Measurements from ENCODE around the gene SATB1. TPM values are rescaled to one million over a fixed set of nuclear protein-coding genes. Genes with fewer than 3 reads are reported as not detected.

SATB1 gene
- total RNA-seq, 2 donors from 2014 or later = 414 to 494 TPM

DNA sequence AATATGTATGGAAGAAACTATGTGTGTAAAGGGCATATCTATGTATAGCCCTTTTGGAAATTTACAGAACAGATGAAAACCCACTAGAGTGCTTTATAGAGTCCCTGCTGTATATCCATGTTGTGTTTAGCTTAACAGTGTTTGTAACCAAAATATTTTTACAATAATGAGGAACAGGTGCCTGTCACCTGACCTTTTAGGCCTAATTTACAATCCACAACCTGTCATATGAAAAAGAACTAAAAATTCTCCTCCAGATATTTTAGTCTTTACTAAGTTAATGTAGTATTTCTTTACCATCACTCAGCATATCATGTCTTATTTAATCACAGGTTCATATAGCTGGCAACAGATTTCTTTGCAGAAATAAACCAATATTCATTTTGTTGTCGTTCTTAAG is 16.4 kb upstream of the SATB1 start:
- Mint-ChIP-seq H3K4me3 (peak overlapping the region; percentile 83), H3K36me3 (ENCODE audit: low read depth) (peaks cover 94% of the 10 kb centered on the region), H3K4me1 (no peaks in the 10 kb centered on the region), H3K9me3 (no peaks in the 10 kb centered on the region), H3K27ac (peak overlapping the region; percentile 82), H3K27me3 (no peaks in the 10 kb centered on the region)
- no peak for ATAC-seq (replicated peaks)

DNA sequence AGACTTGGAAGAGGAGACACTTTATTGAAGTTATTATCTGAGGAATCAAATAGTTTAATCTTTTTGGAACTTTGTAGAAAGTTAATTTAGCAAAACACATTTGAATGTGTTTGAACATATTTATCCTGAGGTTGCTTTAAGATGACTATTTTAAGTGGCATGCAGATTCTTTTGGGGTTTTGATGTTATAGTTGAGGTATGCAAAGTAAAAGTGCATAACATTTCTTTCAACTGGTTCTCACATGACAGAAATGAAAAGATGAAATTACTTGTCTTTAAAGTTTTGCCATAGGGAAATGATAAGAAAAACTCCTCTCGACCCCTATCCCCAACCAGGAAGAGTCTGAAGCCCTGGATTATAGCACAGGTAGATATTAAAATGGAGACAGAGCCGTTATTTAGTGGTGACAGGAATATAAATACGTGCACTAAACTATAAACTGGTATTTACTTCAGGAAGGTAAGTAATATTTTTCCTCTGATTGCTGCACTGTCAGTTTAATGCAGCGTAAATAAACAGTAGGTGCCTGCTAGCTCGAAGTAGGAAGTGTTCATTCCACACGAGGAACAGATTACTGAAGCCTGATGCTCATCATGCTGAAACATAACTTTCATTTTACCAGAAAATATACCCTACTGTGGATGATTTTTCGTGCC is 15.1 kb upstream of the SATB1 start:
- Mint-ChIP-seq H3K27me3 (no peaks in the 10 kb centered on the region), H3K9me3 (no peaks in the 10 kb centered on the region), H3K36me3 (ENCODE audit: low read depth) (peaks cover 94% of the 10 kb centered on the region), H3K4me1 (peaks cover 4% of the 10 kb centered on the region), H3K4me3 (peak overlapping the region; percentile 83), H3K27ac (peak overlapping the region; percentile 82)
- ATAC-seq (replicated peaks) = no peak

DNA sequence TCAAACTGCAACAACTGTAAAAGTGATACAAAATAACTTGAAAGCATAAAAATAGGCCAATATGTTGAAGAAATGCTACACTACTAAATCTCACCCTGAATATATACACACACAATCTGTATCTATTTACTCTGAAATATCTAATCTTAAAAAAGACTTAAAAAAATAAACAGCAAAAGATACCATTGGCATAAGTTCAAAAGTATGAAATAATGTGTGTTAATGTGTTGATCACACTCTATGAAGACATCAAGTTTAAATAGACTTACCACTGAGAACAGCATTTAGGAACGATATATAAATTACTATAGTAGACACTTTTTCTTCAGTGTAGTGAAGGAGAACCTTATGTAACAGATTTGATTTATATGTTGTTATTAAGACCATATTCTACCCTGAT is 14.1 kb upstream of the SATB1 start:
- ATAC-seq (replicated peaks) = no peak
- no peaks in the 10 kb centered on the region for H3K27me3 Mint-ChIP-seq
- H3K4me3 Mint-ChIP-seq = peak overlapping the region; percentile 83
- H3K4me1 Mint-ChIP-seq = peaks cover 4% of the 10 kb centered on the region
- H3K9me3 Mint-ChIP-seq = no peaks in the 10 kb centered on the region
- H3K36me3 Mint-ChIP-seq (ENCODE audit: low read depth) = peaks cover 99% of the 10 kb centered on the region
- peak overlapping the region; percentile 82 for H3K27ac Mint-ChIP-seq

DNA sequence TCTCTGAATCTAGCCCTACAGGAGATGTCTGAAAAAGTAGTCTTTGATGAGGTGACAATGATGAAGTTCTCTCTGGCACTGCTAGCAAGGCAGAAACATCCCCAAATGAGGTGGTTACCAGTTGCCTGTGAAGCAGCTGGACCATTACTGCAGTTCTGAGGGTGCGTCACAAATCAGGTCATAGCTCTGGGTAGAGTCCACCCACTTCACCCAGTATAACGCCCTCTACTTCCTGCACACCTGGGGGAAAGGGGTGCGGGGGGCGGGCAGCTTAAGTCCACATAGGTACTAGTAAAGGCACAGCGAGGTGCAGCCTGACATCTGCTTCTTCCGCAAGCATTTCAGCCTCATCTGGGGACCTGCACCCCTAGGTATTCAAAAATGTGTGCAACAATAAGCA is 13.4 kb upstream of the SATB1 start:
- Mint-ChIP-seq H3K9me3 (no peaks in the 10 kb centered on the region), H3K27me3 (no peaks in the 10 kb centered on the region), H3K27ac (peak overlapping the region; percentile 82), H3K4me1 (peaks cover 4% of the 10 kb centered on the region), H3K4me3 (peak overlapping the region; percentile 83), H3K36me3 (ENCODE audit: low read depth) (peaks cover 99% of the 10 kb centered on the region)
- peak; percentile 78 for ATAC-seq (replicated peaks)

DNA sequence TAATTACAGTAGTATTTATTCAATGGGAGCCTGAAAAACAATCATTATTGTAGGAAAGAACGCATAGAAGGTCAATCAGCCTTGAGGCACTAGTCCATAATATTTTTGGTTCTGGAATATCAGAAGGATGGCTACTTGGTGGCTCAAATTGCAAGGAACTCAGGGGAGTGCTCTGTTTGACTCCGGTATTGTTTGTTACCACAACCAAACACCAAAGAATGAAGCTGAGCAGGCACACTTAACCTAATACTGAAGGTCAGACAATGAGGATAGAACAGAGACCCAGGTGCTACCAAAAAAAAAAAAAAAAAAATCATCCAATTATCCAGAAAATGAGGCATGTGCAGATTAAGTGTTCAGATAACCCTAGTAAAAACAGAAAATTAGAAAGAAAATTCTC is 11.1 kb upstream of the SATB1 start:
- H3K36me3 Mint-ChIP-seq (ENCODE audit: low read depth) = peaks cover 99% of the 10 kb centered on the region
- peaks cover 22% of the 10 kb centered on the region for H3K4me1 Mint-ChIP-seq
- no peaks in the 10 kb centered on the region for H3K9me3 Mint-ChIP-seq
- ATAC-seq (replicated peaks) = no peak
- peak overlapping the region; percentile 89 for H3K27ac Mint-ChIP-seq
- peak overlapping the region; percentile 83 for H3K4me3 Mint-ChIP-seq
- no peaks in the 10 kb centered on the region for H3K27me3 Mint-ChIP-seq

DNA sequence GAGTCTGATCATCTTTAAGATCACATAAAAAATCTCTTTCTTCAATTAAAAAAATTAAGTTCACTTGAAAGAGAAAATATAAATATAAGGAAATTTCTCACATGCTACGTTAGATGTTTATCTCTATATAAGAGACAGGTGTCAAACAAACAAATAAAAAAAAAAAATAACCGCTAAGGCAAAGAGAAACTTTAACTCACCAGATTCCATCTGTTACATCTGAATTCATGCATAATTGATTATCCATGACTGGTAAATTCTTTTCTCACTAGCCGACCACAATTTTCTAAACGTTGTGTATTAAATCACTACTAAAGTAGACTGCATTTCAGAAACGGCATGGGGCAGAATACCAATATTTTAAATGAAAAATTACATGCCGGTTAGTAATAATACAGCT is 9.6 kb upstream of the SATB1 start:
- peak overlapping the region; percentile 89 for H3K27ac Mint-ChIP-seq
- H3K4me1 Mint-ChIP-seq = peaks cover 34% of the 10 kb centered on the region
- H3K4me3 Mint-ChIP-seq = peak overlapping the region; percentile 83
- H3K36me3 Mint-ChIP-seq (ENCODE audit: low read depth) = peaks cover 99% of the 10 kb centered on the region
- ATAC-seq (replicated peaks) = no peak
- H3K9me3 Mint-ChIP-seq = no peaks in the 10 kb centered on the region
- H3K27me3 Mint-ChIP-seq = no peaks in the 10 kb centered on the region

DNA sequence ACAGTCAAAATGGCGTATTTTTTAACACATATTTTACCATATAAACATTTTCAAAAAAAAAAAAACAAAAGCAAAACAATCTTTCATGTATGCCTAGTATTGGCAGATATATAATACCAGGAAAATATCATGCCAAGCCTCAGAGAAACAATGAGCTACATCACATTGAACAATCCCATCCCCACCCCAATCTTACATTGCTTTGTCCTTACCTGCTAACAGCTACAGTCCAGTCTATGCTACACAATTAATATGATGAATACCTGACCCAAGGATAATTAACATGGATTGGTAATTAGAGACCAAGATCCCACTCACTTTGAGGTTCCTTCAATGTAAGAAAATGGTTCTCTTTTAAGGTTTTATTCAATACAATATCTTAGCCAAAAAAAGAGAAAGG is 7.6 kb upstream of the SATB1 start:
- no peak for ATAC-seq (replicated peaks)
- Mint-ChIP-seq H3K9me3 (no peaks in the 10 kb centered on the region), H3K4me3 (peak overlapping the region; percentile 88), H3K27me3 (no peaks in the 10 kb centered on the region), H3K4me1 (peaks cover 46% of the 10 kb centered on the region), H3K27ac (peak overlapping the region; percentile 70), H3K36me3 (ENCODE audit: low read depth) (peaks cover 99% of the 10 kb centered on the region)

DNA sequence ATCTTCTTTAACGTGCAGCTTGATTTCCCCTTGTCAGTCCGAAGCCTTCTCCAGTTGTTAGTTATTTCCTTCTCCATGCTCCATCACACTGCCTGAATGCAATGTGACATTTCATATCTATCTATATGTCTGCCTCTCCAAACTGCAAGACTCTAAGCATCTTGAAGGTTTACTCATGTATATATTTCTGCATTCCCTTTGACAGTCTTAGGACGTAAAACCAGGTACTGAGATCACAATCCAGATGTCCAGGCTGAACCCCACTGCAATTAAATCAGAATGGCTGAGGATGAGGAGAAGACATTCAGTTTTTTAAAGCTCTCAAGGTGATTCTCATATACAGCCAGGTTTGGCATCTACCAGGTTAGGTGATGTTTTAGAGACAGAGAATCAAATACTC is 6.1 kb upstream of the SATB1 start:
- peak overlapping the region; percentile 70 for H3K27ac Mint-ChIP-seq
- peaks cover 50% of the 10 kb centered on the region for H3K4me1 Mint-ChIP-seq
- ATAC-seq (replicated peaks) = no peak
- no peaks in the 10 kb centered on the region for H3K9me3 Mint-ChIP-seq
- H3K36me3 Mint-ChIP-seq (ENCODE audit: low read depth) = peaks cover 99% of the 10 kb centered on the region
- H3K4me3 Mint-ChIP-seq = peak overlapping the region; percentile 88
- H3K27me3 Mint-ChIP-seq = no peaks in the 10 kb centered on the region

DNA sequence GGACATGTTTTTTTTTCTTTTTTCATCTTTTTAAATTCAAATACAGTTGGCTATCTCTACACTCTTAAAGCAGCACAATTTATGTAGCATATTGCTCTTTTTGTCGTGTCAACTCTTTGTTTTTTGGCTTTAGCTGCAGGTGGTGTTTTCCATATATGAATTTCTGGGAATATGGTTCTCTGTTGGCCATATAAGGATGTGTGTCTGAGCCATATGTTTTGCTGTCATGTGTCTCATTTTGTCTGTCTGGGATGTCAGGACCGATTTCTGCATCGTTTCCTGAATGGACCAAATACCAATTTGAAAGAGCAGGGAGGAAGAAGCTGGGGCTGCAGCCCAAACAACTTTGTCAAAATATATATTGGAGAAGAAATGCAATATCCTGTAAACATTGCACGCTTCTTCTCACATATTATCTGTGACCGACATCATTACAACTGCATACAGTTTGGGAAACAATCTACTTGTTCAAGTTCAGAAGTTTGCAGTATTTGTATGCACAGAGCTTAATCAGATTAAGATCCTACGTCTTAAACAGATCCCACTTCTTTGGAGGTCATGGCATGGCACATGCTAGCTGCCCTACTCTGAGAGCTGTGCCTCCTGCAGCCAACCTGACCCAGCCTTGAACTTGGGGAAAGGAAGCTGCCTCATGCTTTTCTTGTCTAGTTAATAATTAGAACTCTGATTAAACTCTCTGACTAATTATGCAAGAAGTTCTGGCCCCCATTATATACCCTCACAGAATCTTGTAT is 4.0 kb upstream of the SATB1 start:
- Mint-ChIP-seq H3K36me3 (ENCODE audit: low read depth) (peaks cover 99% of the 10 kb centered on the region), H3K4me3 (peak overlapping the region; percentile 88), H3K4me1 (peaks cover 47% of the 10 kb centered on the region), H3K27ac (peak overlapping the region; percentile 70), H3K9me3 (no peaks in the 10 kb centered on the region), H3K27me3 (no peaks in the 10 kb centered on the region)
- no peak for ATAC-seq (replicated peaks)

DNA sequence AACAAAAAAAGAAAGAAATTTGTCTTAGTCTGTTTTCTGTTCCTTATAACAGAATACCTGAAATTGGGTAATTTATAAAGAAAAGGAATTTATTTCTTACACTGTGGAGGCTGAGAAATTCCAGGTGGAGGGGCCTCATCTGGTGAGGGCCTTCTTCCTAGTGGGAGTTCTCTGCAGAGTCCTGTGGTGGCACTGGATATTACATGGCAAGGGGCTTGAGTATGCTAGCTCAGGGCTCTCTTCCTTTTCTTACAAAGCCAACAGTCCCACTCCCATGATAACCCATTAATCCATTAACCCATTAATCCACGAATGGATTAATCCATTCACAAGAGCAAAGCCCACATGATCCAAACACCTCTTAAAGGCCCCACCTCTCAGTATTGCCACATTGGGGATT is 2.9 kb upstream of the SATB1 start:
- H3K27ac Mint-ChIP-seq = peak overlapping the region; percentile 89
- peak overlapping the region; percentile 88 for H3K4me3 Mint-ChIP-seq
- ATAC-seq (replicated peaks) = no peak
- H3K4me1 Mint-ChIP-seq = peaks cover 58% of the 10 kb centered on the region
- H3K9me3 Mint-ChIP-seq = no peaks in the 10 kb centered on the region
- no peaks in the 10 kb centered on the region for H3K27me3 Mint-ChIP-seq
- H3K36me3 Mint-ChIP-seq (ENCODE audit: low read depth) = peaks cover 100% of the 10 kb centered on the region

DNA sequence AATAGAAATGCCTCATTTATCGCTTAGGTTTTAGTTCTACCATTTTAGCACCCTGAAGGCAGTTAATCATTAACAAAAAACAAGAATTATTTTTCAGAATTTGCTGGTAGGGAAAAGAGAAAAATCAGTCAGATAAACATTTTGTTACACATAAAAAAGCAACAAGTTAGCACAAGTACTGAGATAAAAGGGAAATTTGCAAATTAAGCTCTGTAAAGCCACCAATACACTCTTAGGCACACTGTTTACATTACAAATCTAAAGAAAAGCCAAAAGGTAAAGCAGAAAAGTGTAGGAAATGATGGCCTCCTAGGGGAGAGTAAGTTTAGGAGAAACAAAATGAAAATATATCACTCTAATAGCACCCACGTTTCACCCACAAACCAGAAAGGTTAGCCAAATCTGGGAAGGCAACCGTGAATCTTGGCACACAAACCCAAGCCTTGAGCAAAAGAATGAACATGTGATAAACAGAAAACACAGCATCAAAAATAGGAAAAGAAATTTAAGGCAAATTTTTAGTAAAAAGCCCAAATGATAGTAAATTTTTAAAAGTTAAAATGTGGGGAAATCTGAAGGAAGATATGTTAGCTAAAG is 1.6 kb upstream of the SATB1 start:
- peak overlapping the region; percentile 88 for H3K4me3 Mint-ChIP-seq

DNA sequence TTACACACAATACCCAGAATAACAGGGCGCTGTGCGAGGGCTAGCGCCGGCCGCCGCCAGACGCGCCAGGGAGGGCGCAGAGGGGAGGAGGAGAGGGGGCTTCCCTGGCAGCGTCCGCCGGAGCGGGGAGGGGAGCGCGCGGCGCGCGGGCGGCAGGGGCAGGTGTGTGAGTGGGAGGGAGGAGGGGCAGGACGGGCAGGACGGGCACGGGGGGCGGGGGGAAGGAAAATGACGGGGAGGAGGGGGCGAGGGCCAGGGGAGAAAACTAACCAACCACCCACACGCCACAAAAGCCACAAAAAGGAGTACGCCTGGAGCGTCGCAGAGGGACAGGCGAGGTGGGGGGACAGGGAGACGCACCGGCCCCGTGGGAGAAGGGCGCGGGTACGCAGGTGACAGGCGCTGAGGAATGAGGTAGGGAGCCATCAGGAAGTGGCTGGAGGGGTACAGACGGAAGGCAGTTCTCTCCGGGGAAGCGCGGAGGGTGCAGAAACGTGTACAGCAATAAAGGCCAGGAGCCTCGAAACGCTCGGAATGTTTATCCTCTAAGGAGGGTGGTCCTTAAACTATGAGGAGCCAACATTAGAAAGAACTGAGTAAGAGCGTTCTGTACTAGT is 610 bp upstream of the SATB1 start:
- Mint-ChIP-seq H3K27ac (peak overlapping the region; percentile 89), H3K27me3 (no peaks in the 10 kb centered on the region), H3K4me1 (peaks cover 46% of the 10 kb centered on the region), H3K4me3 (peak overlapping the region; percentile 88), H3K36me3 (ENCODE audit: low read depth) (peaks cover 100% of the 10 kb centered on the region), H3K9me3 (no peaks in the 10 kb centered on the region)
- peak; percentile 50 for ATAC-seq (replicated peaks)

More for the DNA sequence above, 1.6 kb upstream of the SATB1 start:
- peak overlapping the region; percentile 89 for H3K27ac Mint-ChIP-seq
- peaks cover 47% of the 10 kb centered on the region for H3K4me1 Mint-ChIP-seq
- ATAC-seq (replicated peaks) = no peak
- H3K36me3 Mint-ChIP-seq (ENCODE audit: low read depth) = peaks cover 100% of the 10 kb centered on the region
- no peaks in the 10 kb centered on the region for H3K9me3 Mint-ChIP-seq
- H3K27me3 Mint-ChIP-seq = no peaks in the 10 kb centered on the region

DNA sequence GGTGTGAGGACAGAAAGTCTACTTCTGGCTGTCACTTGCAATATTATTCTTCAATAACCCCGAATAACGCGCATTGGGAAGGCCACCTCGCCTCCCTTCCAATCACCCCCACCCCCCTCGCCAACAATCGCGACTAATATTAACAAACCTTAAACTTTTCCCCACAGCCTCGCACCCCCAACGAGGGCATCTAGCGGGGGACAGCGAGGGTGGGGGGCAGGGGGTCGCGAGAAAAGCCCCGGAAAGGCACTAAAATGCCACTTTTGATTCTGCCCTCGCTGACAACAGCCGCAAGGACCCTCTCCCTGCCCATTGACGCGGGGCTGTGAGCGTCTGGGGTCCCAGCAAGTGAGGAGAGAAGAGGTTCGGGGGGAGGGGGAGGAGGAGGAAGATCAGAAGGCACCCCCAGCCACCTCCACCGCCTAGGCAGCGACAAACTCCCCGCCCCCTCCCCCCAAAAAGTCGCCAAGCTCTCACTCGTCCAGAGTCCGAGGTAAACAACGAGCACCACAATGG is 868 bp downstream of the SATB1 start:
- peak; percentile 0 for ATAC-seq (replicated peaks)
- peak overlapping the region; percentile 88 for H3K4me3 Mint-ChIP-seq
- no peaks in the 10 kb centered on the region for H3K9me3 Mint-ChIP-seq
- H3K27me3 Mint-ChIP-seq = no peaks in the 10 kb centered on the region
- peaks cover 100% of the 10 kb centered on the region for H3K36me3 Mint-ChIP-seq (ENCODE audit: low read depth)
- H3K4me1 Mint-ChIP-seq = peaks cover 48% of the 10 kb centered on the region
- H3K27ac Mint-ChIP-seq = peak overlapping the region; percentile 89

DNA sequence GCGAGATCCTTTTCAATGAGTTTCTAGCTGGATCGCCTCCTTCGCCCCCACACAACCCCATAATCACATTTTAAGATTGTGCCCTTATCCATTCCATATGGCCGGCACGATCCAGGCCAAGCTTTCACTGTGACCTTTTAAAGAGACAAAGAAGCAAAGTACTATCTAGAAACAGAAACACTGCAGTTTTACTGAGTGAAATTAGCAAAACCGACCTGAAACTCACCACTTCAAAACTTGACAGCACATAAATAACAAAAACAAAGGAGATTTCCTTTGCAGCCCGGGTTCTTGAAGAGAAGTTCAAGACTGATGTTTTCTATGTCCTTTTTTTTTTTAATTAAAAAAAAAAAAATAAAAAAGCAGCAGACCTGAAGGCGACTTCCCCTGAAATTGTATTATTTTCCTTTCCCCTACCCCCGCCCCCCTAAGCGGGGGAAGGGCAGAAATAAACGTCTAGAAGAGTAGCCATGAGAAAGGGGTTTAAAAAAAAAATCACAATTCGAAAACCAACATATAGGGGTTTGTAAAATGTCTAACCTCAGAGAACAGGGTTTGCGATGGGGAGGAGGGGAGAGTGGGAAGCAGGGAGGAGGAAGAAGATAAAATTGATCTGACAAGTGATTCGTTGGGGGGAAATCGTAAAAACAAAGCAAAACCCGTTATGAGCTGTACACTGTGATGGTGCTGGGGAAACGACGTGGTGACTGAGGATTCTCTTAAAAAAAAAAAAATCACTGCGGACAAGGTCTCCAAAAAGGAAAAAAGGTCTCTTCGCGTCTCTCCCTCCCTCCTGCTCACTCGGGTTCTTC is 1.5 kb downstream of the SATB1 start:
- Mint-ChIP-seq H3K27me3 (no peaks in the 10 kb centered on the region), H3K27ac (peak overlapping the region; percentile 89), H3K4me3 (peak overlapping the region; percentile 88), H3K36me3 (ENCODE audit: low read depth) (peaks cover 100% of the 10 kb centered on the region), H3K9me3 (no peaks in the 10 kb centered on the region), H3K4me1 (peaks cover 44% of the 10 kb centered on the region)
- peak; percentile 41 for ATAC-seq (replicated peaks)
